PFSK-1 (cell line): Measurements from ENCODE around the gene TARBP2.

Source experiments
- FOXP2 ChIP-seq: optimal IDR thresholded peaks from 2 replicates; pipeline ENCODE3; 2011; ENCODE audit warnings: borderline replicate concordance, control low read depth, inconsistent platforms; ENCODE audit not compliant: insufficient read depth; ENCODE audit errors: extremely low read length, extremely low read depth
- POLR2AphosphoS5 ChIP-seq: IDR thresholded peaks from 2 replicates; pipeline ENCODE4 v1.6.1; 2012; ENCODE audit warnings: low read depth, mild to moderate bottlenecking, control low read depth, low read length, moderate library complexity
- REST ChIP-seq, 2 experiments: IDR thresholded peaks; 2 replicates each; pipeline versions ENCODE4 v1.6.1 to v1.8.0; 2011 to 2012; ENCODE audit warnings: low read depth in 2 of 2, low read length in 2 of 2, control low read depth in 1 of 2, inconsistent platforms in 1 of 2, mild to moderate bottlenecking in 1 of 2, moderate library complexity in 1 of 2; ENCODE audit not compliant: insufficient read depth in 1 of 2
- SIN3A ChIP-seq: IDR thresholded peaks from 2 replicates; pipeline ENCODE4 v1.6.1; 2012; ENCODE audit warnings: mild to moderate bottlenecking, low read length, moderate library complexity, borderline replicate concordance; ENCODE audit not compliant: insufficient read depth
- TAF1 ChIP-seq: IDR thresholded peaks from 2 replicates; pipeline ENCODE4 v1.6.1; 2012; ENCODE audit warnings: low read length, control low read depth, borderline replicate concordance; ENCODE audit not compliant: insufficient read depth

TARBP2 gene

GRCh38 chr12:53502983-53503728 is 2.1 kb downstream of the TARBP2 start:
- no peak for TF ChIP-seq TAF1
- no peak for TF ChIP-seq FOXP2
- TF ChIP-seq SIN3A: no peak
- no peak for TF ChIP-seq POLR2AphosphoS5
- no peak for TF ChIP-seq REST (IDR thresholded peaks at IDR 0.05; ENCODE audit: insufficient read depth in 1 of 2, low read depth in 2 of 2, low read length in 2 of 2)

- TF ChIP-seq FOXP2: no peak
- no peak for TF ChIP-seq REST (IDR thresholded peaks at IDR 0.05; ENCODE audit: insufficient read depth in 1 of 2, low read depth in 2 of 2, low read length in 2 of 2)
- no peak for TF ChIP-seq POLR2AphosphoS5
- TF ChIP-seq TAF1: no peak
- no peak for TF ChIP-seq SIN3A
Measured at GRCh38 chr12:53504004-53504920, 3.2 kb downstream of the TARBP2 start.

GRCh38 chr12:53505086-53505485 is 4.0 kb downstream of the TARBP2 start:
- TF ChIP-seq FOXP2 (no peak), TAF1 (no peak), REST (IDR thresholded peaks at IDR 0.05; ENCODE audit: insufficient read depth in 1 of 2, low read depth in 2 of 2, low read length in 2 of 2) (no peak), POLR2AphosphoS5 (no peak), SIN3A (no peak)

- TF ChIP-seq TAF1 (no peak), POLR2AphosphoS5 (no peak), REST (IDR thresholded peaks at IDR 0.05; ENCODE audit: insufficient read depth in 1 of 2, low read depth in 2 of 2, low read length in 2 of 2) (no peak), SIN3A (no peak), FOXP2 (no peak)
Measured at GRCh38 chr12:53505555-53506449, 4.7 kb downstream of the TARBP2 start.
